Measurements from ENCODE around the gene SAMD4B.
"Not testable (repeated sequence)": the region's sequence is repeated elsewhere in the genome, so short reads cannot be mapped to it uniquely, and the experiment has no call there.

SAMD4B gene

GRCh38 chr19:39372941-39373340 lies 30.7 kb downstream of the SAMD4B start:
- TF ChIP-seq, protein P1, sequence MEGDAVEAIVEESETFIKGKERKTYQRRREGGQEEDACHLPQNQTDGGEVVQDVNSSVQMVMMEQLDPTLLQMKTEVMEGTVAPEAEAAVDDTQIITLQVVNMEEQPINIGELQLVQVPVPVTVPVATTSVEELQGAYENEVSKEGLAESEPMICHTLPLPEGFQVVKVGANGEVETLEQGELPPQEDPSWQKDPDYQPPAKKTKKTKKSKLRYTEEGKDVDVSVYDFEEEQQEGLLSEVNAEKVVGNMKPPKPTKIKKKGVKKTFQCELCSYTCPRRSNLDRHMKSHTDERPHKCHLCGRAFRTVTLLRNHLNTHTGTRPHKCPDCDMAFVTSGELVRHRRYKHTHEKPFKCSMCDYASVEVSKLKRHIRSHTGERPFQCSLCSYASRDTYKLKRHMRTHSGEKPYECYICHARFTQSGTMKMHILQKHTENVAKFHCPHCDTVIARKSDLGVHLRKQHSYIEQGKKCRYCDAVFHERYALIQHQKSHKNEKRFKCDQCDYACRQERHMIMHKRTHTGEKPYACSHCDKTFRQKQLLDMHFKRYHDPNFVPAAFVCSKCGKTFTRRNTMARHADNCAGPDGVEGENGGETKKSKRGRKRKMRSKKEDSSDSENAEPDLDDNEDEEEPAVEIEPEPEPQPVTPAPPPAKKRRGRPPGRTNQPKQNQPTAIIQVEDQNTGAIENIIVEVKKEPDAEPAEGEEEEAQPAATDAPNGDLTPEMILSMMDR (IDR thresholded peaks at IDR 0.05; ENCODE audit: poor library complexity, severe bottlenecking), result no peak
- ATAC-seq (ENCODE audit: low read depth), result no peak
- Histone ChIP-seq H3K4me1 (ENCODE audit: insufficient read depth, poor library complexity, severe bottlenecking) (no peaks in the 10 kb centered on the region), H3K27me3 (ENCODE audit: insufficient read depth, poor library complexity, severe bottlenecking) (no peaks in the 10 kb centered on the region), H3K36me3 (ENCODE audit: low read depth) (peaks cover 68% of the 10 kb centered on the region), H3K9me3 (ENCODE audit: severe bottlenecking) (no peaks in the 10 kb centered on the region), H3K4me3 (ENCODE audit: severe bottlenecking) (no peak overlapping the region), H3K27ac (ENCODE audit: poor library complexity, severe bottlenecking) (peak overlapping the region; percentile 9)
- DNase-seq (ENCODE audit: low spot score), result no peak

DNA sequence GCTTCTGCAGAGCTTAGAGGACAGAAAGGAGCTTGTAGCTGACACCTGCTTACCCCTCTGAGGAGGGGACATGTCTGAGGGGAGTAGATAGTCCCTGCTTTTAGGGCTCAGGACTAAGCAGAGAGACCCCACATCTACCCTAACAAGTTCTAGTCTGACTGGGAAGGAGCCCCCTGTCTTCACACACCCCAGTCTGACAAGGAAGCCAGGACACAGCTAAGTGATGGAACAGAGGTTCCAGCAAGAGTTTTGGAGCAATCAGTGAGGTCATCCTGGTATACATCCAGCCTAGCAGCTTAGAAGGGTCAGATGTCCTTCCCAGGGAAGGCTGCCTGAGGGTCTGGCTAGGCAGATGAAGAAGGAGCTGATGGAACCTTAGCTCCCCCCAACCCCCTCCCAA lies 33.7 kb downstream of the SAMD4B start:
- Histone ChIP-seq H3K4me1 (ENCODE audit: insufficient read depth, poor library complexity, severe bottlenecking) (no peaks in the 10 kb centered on the region), H3K36me3 (ENCODE audit: low read depth) (peaks cover 78% of the 10 kb centered on the region), H3K9me3 (ENCODE audit: severe bottlenecking) (no peaks in the 10 kb centered on the region), H3K27ac (ENCODE audit: poor library complexity, severe bottlenecking) (no peak overlapping the region), H3K27me3 (ENCODE audit: insufficient read depth, poor library complexity, severe bottlenecking) (no peaks in the 10 kb centered on the region), H3K4me3 (ENCODE audit: severe bottlenecking) (no peak overlapping the region)
- ATAC-seq (ENCODE audit: low read depth), result no peak
- no peak for DNase-seq (ENCODE audit: low spot score)
- TF ChIP-seq, protein P1 (IDR thresholded peaks at IDR 0.05; ENCODE audit: poor library complexity, severe bottlenecking), result no peak

GRCh38 chr19:39377373-39378362 lies 35.4 kb downstream of the SAMD4B start:
- DNase-seq (ENCODE audit: low spot score), result no peak
- H3K4me3 ChIP-seq (ENCODE audit: severe bottlenecking), result no peak overlapping the region
- no peak overlapping the region for H3K27ac ChIP-seq (ENCODE audit: poor library complexity, severe bottlenecking)
- no peak for ATAC-seq (ENCODE audit: low read depth)
- peaks cover 75% of the 10 kb centered on the region for H3K36me3 ChIP-seq (ENCODE audit: low read depth)
- TF ChIP-seq, protein P1 (IDR thresholded peaks at IDR 0.05; ENCODE audit: poor library complexity, severe bottlenecking), result no peak
- no peaks in the 10 kb centered on the region for H3K4me1 ChIP-seq (ENCODE audit: insufficient read depth, poor library complexity, severe bottlenecking)
- H3K9me3 ChIP-seq (ENCODE audit: severe bottlenecking), result no peaks in the 10 kb centered on the region
- no peaks in the 10 kb centered on the region for H3K27me3 ChIP-seq (ENCODE audit: insufficient read depth, poor library complexity, severe bottlenecking)

GRCh38 chr19:39379366-39379765 lies 37.1 kb downstream of the SAMD4B start:
- not testable (repeated sequence) for ATAC-seq (ENCODE audit: low read depth); H3K9me3 ChIP-seq (ENCODE audit: severe bottlenecking); DNase-seq (ENCODE audit: low spot score); H3K27ac ChIP-seq (ENCODE audit: poor library complexity, severe bottlenecking); H3K4me1 ChIP-seq (ENCODE audit: insufficient read depth, poor library complexity, severe bottlenecking); H3K27me3 ChIP-seq (ENCODE audit: insufficient read depth, poor library complexity, severe bottlenecking); H3K4me3 ChIP-seq (ENCODE audit: severe bottlenecking)
- peaks cover 85% of the 10 kb centered on the region for H3K36me3 ChIP-seq (ENCODE audit: low read depth)

DNA sequence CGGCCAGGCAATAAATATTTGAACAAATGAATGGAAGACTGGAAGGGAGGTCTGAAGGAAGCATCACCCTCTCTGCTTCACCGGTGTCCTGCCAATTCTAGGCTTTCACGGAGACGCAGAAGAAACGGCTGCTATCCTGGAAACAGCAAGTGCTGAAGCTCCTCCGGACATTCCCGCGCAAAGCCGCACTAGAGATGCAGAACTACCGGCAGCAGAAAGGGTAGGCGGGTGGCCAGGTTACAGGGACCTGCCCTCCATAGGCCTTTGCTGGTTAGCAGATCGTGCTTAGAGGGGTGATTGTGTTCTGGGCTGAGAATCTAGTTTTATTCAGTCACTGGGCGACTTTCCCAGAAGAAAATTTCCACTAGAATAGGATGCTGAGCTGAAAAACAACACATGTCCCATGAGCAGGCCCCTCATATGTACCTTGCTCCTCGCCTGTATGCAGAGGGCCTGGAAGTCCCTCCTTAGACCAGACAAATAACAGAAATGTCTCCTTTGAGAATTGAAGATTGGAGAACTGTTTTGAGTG lies 37.7 kb downstream of the SAMD4B start:
- ATAC-seq (ENCODE audit: low read depth), result no peak
- DNase-seq (ENCODE audit: low spot score), result no peak
- no peaks in the 10 kb centered on the region for H3K4me1 ChIP-seq (ENCODE audit: insufficient read depth, poor library complexity, severe bottlenecking)
- no peak overlapping the region for H3K4me3 ChIP-seq (ENCODE audit: severe bottlenecking)
- H3K27me3 ChIP-seq (ENCODE audit: insufficient read depth, poor library complexity, severe bottlenecking), result no peaks in the 10 kb centered on the region
- H3K36me3 ChIP-seq (ENCODE audit: low read depth), result peaks cover 80% of the 10 kb centered on the region
- TF ChIP-seq, protein P1 (IDR thresholded peaks at IDR 0.05; ENCODE audit: poor library complexity, severe bottlenecking), result no peak
- no peaks in the 10 kb centered on the region for H3K9me3 ChIP-seq (ENCODE audit: severe bottlenecking)
- no peak overlapping the region for H3K27ac ChIP-seq (ENCODE audit: poor library complexity, severe bottlenecking)
